Psoas muscle (tissue), 8 donors: ENCODE measurements around the gene HIF3A. TPM values are rescaled to one million over a fixed set of nuclear protein-coding genes. Genes with fewer than 3 reads are reported as not detected.

Experiments
- ATAC-seq, 4 donors: fragments of 200-7000 bp; cut with Tn5 transposase; one replicate each; pipeline ENCODE4 v1.9.1; 2020; ENCODE audit warnings: moderate library complexity in 3 of 4, mild to moderate bottlenecking in 2 of 4
- DNase-seq, 2 donors: peaks; one replicate each; pipeline ENCODE4 v3.0.0-alpha.2; 2020
- H3K27ac ChIP-seq: fragments of 200-600 bp; one replicate; pipeline ENCODE4 v1.8.0; 2022
- H3K27me3 ChIP-seq, 3 donors: fragments of 200-600 bp in 1 of 3; one replicate each; pipeline versions ENCODE4 v1.6.1 to v1.8.0; 2013 to 2022; ENCODE audit warnings: low read length in 2 of 3, mild to moderate bottlenecking in 2 of 3, moderate library complexity in 1 of 3; ENCODE audit not compliant: insufficient read depth in 3 of 3
- H3K36me3 ChIP-seq, 2 donors: fragments of 200-600 bp in 1 of 2; one replicate each; pipeline versions ENCODE4 v1.6.1 to v1.8.0; 2013 to 2022; ENCODE audit warnings: low read depth in 1 of 2, mild to moderate bottlenecking in 1 of 2, moderate library complexity in 1 of 2; ENCODE audit not compliant: insufficient read depth in 1 of 2
- H3K4me1 ChIP-seq: fragments of 200-600 bp; one replicate; pipeline ENCODE4 v1.8.0; 2022
- H3K4me3 ChIP-seq: fragments of 200-600 bp; one replicate; pipeline ENCODE4 v1.8.0; 2022; ENCODE audit warnings: mild to moderate bottlenecking
- H3K9me3 ChIP-seq: fragments of 200-600 bp; one replicate; pipeline ENCODE4 v1.8.0; 2022
- CTCF ChIP-seq: fragments of 200-600 bp; IDR thresholded peaks from one replicate; pipeline ENCODE4 v1.8.0; 2022; ENCODE audit warnings: antibody characterized with exemption
- WGBS, 3 donors: extraction: QIAGEN DNeasy Blood & Tissue Kit; methylation state at CpG; one replicate each; pipeline versions ENCODE4 v1.1.6 to v1.1.7; 2013; 5-methylcytosine and 5-hydroxymethylcytosine counted together
- intact Hi-C, 2 donors: fragments of 100-400 bp; cut with DNase I; formaldehyde crosslinking; loops; one replicate each; pipeline versions ENCODE4 v1.11.0 to v1.14.2; 2022
- polyA plus RNA-seq, 3 donors: library from polyadenylated mRNA; stranded (reverse); fragments of 200-250 nt; gene quantifications; one replicate each; pipeline ENCODE4 v1.2.3, GENCODE V29; 2013
- total RNA-seq, 4 donors: library from RNA; stranded (reverse); fragmentation: NEBNext Ultra II Directional in 2 of 4; extraction: Animal tissue kit (Norgen Biotek cat#: 25700) in 2 of 4; gene quantifications; one replicate each; pipeline versions ENCODE4 v1.2.1 to v1.2.4, GENCODE V29; 2021 to 2023
- donor health status: healthy with polysubstance abuse.
- donor health status: DM: no; HTN: no; CAD: no; lungs with moderate emphysema.
- donor health status: Bipolar disorder and iron deficiency.
- donor health status: healthy.
- donor health status: DM: yes; HTN: yes; CAD: no.
- donor health status: DM: no; HTN: no; CAD: no.
- donor health status: DM: no; HTN: no; CAD: no.
- donor health status: DM: yes; HTN: yes; CAD: no.

HIF3A gene
- total and polyA plus RNA-seq, 7 donors: 1.6 to 20.4 (median 10.5) TPM

GRCh38 chr19:46340051-46340659, 43.3 kb downstream of the HIF3A start:
- H3K4me3 ChIP-seq: no peak overlapping the region
- intact Hi-C loops: no loop called here
- no peaks in the 10 kb centered on the region for H3K27me3 ChIP-seq
- ATAC-seq: no peak
- no peak overlapping the region for H3K27ac ChIP-seq
- H3K4me1 ChIP-seq: no peaks in the 10 kb centered on the region
- H3K9me3 ChIP-seq: no peaks in the 10 kb centered on the region
- no peak for TF ChIP-seq CTCF
- 94 to 99% (median 95%) methylated on average over 11 of the region's 11 CpGs for WGBS, 3 donors
- H3K36me3 ChIP-seq: no peaks in the 10 kb centered on the region
- DNase-seq: no peak

- Histone ChIP-seq H3K27me3 (no peaks in the 10 kb centered on the region), H3K36me3 (no peaks in the 10 kb centered on the region), H3K27ac (no peak overlapping the region), H3K4me1 (no peaks in the 10 kb centered on the region), H3K9me3 (no peaks in the 10 kb centered on the region), H3K4me3 (no peak overlapping the region)
- ATAC-seq (no peak), DNase-seq (no peak)
- WGBS, 3 donors: 79 to 87% (median 84%) methylated on average over 3 of the region's 3 CpGs
- intact Hi-C loops: no loop called here
- no peak for TF ChIP-seq CTCF
These were observed 45.1 kb downstream of the HIF3A start for GRCh38 chr19:46341937-46342336.

GRCh38 chr19:46344363-46344762, 47.5 kb downstream of the HIF3A start:
- intact Hi-C loops: no loop called here
- ATAC-seq (no peak), DNase-seq (no peak)
- no peak overlapping the region for H3K27ac ChIP-seq
- H3K9me3 ChIP-seq: no peaks in the 10 kb centered on the region
- H3K36me3 ChIP-seq: no peaks in the 10 kb centered on the region
- no peak overlapping the region for H3K4me3 ChIP-seq
- peaks cover 13% of the 10 kb centered on the region for H3K4me1 ChIP-seq
- WGBS, 3 donors: 42 to 66% (median 50%) methylated on average over 1 of the region's 1 CpG
- no peak for TF ChIP-seq CTCF
- H3K27me3 ChIP-seq: no peaks in the 10 kb centered on the region

GRCh38 chr19:46345157-46345556, 48.3 kb downstream of the HIF3A start:
- no peak overlapping the region for H3K27ac ChIP-seq
- H3K9me3 ChIP-seq: no peaks in the 10 kb centered on the region
- no peak for DNase-seq
- intact Hi-C loops: no loop called here
- no peaks in the 10 kb centered on the region for H3K27me3 ChIP-seq
- H3K4me1 ChIP-seq: peaks cover 21% of the 10 kb centered on the region
- H3K36me3 ChIP-seq: no peaks in the 10 kb centered on the region
- WGBS, 3 donors: 88 to 89% (median 89%) methylated on average over 5 of the region's 5 CpGs
- no peak overlapping the region for H3K4me3 ChIP-seq
- ATAC-seq: no peak
- no peak for TF ChIP-seq CTCF
